ENCODE results near the gene NKPD1.

Gene NKPD1

GRCh38 chr19:45173816-45174215 is 13.0 kb upstream of the NKPD1 start:
- no peak for FAIRE-seq

- FAIRE-seq = no peak
These were observed 11.9 kb upstream of the NKPD1 start for GRCh38 chr19:45172611-45173208.

GRCh38 chr19:45172173-45172572 is 11.4 kb upstream of the NKPD1 start:
- FAIRE-seq = no peak

GRCh38 chr19:45171211-45171623 is 10.4 kb upstream of the NKPD1 start:
- FAIRE-seq = no peak

GRCh38 chr19:45170146-45171106 is 9.6 kb upstream of the NKPD1 start:
- no peak for FAIRE-seq

- FAIRE-seq = no peak
These were observed 8.8 kb upstream of the NKPD1 start for GRCh38 chr19:45169602-45170001.

GRCh38 chr19:45168767-45169351 is 8.1 kb upstream of the NKPD1 start:
- no peak for FAIRE-seq

- FAIRE-seq = no peak
These were observed 6.0 kb upstream of the NKPD1 start for GRCh38 chr19:45166723-45167252.

GRCh38 chr19:45164577-45165335 is 4.0 kb upstream of the NKPD1 start:
- FAIRE-seq = no peak

- FAIRE-seq = no peak
These were observed 3.1 kb upstream of the NKPD1 start for GRCh38 chr19:45163751-45164460.

- no peak for FAIRE-seq
These were observed 2.4 kb upstream of the NKPD1 start for GRCh38 chr19:45163156-45163555.

GRCh38 chr19:45162608-45163143 is 1.9 kb upstream of the NKPD1 start:
- FAIRE-seq = no peak

- no peak for FAIRE-seq
These were observed 1.2 kb upstream of the NKPD1 start for GRCh38 chr19:45161738-45162607.

- FAIRE-seq = no peak
These were observed 834 bp downstream of the NKPD1 start for GRCh38 chr19:45159971-45160324.

GRCh38 chr19:45159210-45159970 is 1.4 kb downstream of the NKPD1 start:
- no peak for FAIRE-seq

GRCh38 chr19:45158503-45159209 is 2.1 kb downstream of the NKPD1 start:
- FAIRE-seq = no peak

- no peak for FAIRE-seq
These were observed 4.0 kb downstream of the NKPD1 start for GRCh38 chr19:45156751-45157150.

- no peak for FAIRE-seq
These were observed 4.7 kb downstream of the NKPD1 start for GRCh38 chr19:45156011-45156630.

Measured in A204.1 (cell line).